GM19455 (cell line): ENCODE measurements around the gene WDR35.
"Not testable (repeated sequence)": the region's sequence is repeated elsewhere in the genome, so short reads cannot be mapped to it uniquely, and the experiment has no call there.

Experiments used
- ATAC-seq: cut with Tn5 transposase; IDR thresholded peaks from one replicate; pipeline ENCODE4 v1.9.1; 2021; ENCODE audit not compliant: unreplicated experiment

Gene WDR35

GRCh38 chr2:19897623-19898245 is 92.2 kb downstream of the WDR35 start:
- no peak for ATAC-seq

GRCh38 chr2:19895535-19895934 is 94.4 kb downstream of the WDR35 start:
- ATAC-seq, result no peak

GRCh38 chr2:19894134-19894792 is 95.6 kb downstream of the WDR35 start:
- ATAC-seq, result peak; percentile 32

GRCh38 chr2:19893520-19894133 is 96.3 kb downstream of the WDR35 start:
- ATAC-seq, result peak; percentile 82

- ATAC-seq, result not testable (repeated sequence)
Measured at GRCh38 chr2:19891971-19892370, 97.9 kb downstream of the WDR35 start.

- no peak for ATAC-seq
Measured at GRCh38 chr2:19890104-19890503, 99.8 kb downstream of the WDR35 start.

- no peak for ATAC-seq
Measured at GRCh38 chr2:19888831-19889230, 101.1 kb downstream of the WDR35 start.

GRCh38 chr2:19887510-19887909 is 102.4 kb downstream of the WDR35 start:
- no peak for ATAC-seq

- no peak for ATAC-seq
Measured at GRCh38 chr2:19886261-19886660, 103.6 kb downstream of the WDR35 start.

GRCh38 chr2:19885791-19886190 is 104.1 kb downstream of the WDR35 start:
- no peak for ATAC-seq

- no peak for ATAC-seq
Measured at GRCh38 chr2:19883971-19884720, 105.8 kb downstream of the WDR35 start.

- ATAC-seq, result no peak
Measured at GRCh38 chr2:19883486-19883885, 106.4 kb downstream of the WDR35 start.

GRCh38 chr2:19882286-19882685 is 107.6 kb downstream of the WDR35 start:
- ATAC-seq, result no peak

- ATAC-seq, result no peak
Measured at GRCh38 chr2:19881908-19882265, 108.0 kb downstream of the WDR35 start.

- ATAC-seq, result no peak
Measured at GRCh38 chr2:19881221-19881907, 108.5 kb downstream of the WDR35 start.

- not testable (repeated sequence) for ATAC-seq
Measured at GRCh38 chr2:19880191-19880590, 109.7 kb downstream of the WDR35 start.

GRCh38 chr2:19879120-19879519 is 110.8 kb downstream of the WDR35 start:
- no peak for ATAC-seq

- no peak for ATAC-seq
Measured at GRCh38 chr2:19878268-19879046, 111.4 kb downstream of the WDR35 start.

GRCh38 chr2:19876751-19877150 is 113.2 kb downstream of the WDR35 start:
- no peak for ATAC-seq

- ATAC-seq, result no peak
Measured at GRCh38 chr2:19875280-19875679, 114.6 kb downstream of the WDR35 start.
